Fibroblast of lung (primary cell): ENCODE measurements around the gene ZNF525. TPM values are rescaled to one million over a fixed set of nuclear protein-coding genes. Genes with fewer than 3 reads are reported as not detected.
A peak's percentile ranks its signal among the peaks of the same experiment; 100 is the strongest.
"Not testable (repeated sequence)": the region's sequence is repeated elsewhere in the genome, so short reads cannot be mapped to it uniquely, and the experiment has no call there.

Experiments used
- DNase-seq, 2 donors: peaks; one replicate each; pipeline versions ENCODE4 v3.0.0 to v3.0.0-alpha.2; 2010; ENCODE audit warnings: low read depth in 2 of 2
- H2AFZ ChIP-seq: 2 replicates; pipeline ENCODE4 v1.5.1; 2012; ENCODE audit warnings: low read length, control low read depth, inconsistent platforms
- H3K27ac ChIP-seq: 2 replicates; pipeline ENCODE4 v1.5.1; 2011; ENCODE audit warnings: low read length, control low read depth; ENCODE audit not compliant: insufficient read depth
- H3K27me3 ChIP-seq: 2 replicates; pipeline ENCODE4 v1.5.1; 2011; ENCODE audit warnings: mild to moderate bottlenecking, low read length; ENCODE audit not compliant: control insufficient read depth, insufficient read depth
- H3K36me3 ChIP-seq: 2 replicates; pipeline ENCODE4 v1.5.1; 2011; ENCODE audit warnings: low read length; ENCODE audit not compliant: control insufficient read depth, insufficient read depth
- H3K4me1 ChIP-seq: 2 replicates; pipeline ENCODE4 v1.5.1; 2011; ENCODE audit warnings: low read length; ENCODE audit not compliant: control insufficient read depth, insufficient read depth; ENCODE audit errors: extremely low read depth
- H3K4me2 ChIP-seq: 2 replicates; pipeline ENCODE4 v1.5.1; 2011; ENCODE audit warnings: low read length, control low read depth; ENCODE audit not compliant: insufficient read depth; ENCODE audit errors: extremely low read depth
- H3K4me3 ChIP-seq, 4 experiments: fragments of 200-600 bp in 1 of 4; sonication (generic) in 1 of 4; replicated peaks in 1 of 4; 2 replicates each; pipeline ENCODE4 v1.5.1; 2011 to 2016; ENCODE audit warnings: low read length in 4 of 4, low read depth in 3 of 4, mild to moderate bottlenecking in 3 of 4, control low read depth in 2 of 4, inconsistent platforms in 1 of 4, mixed read lengths in 1 of 4; ENCODE audit not compliant: insufficient read depth in 1 of 4; ENCODE audit errors: control extremely low read depth in 1 of 4
- H3K79me2 ChIP-seq: 2 replicates; pipeline ENCODE4 v1.5.1; 2012; ENCODE audit warnings: mild to moderate bottlenecking, low read length, inconsistent platforms; ENCODE audit not compliant: control insufficient read depth, insufficient read depth
- H3K9ac ChIP-seq: 2 replicates; pipeline ENCODE4 v1.5.1; 2011; ENCODE audit warnings: mild to moderate bottlenecking, low read length, control low read depth; ENCODE audit not compliant: insufficient read depth
- H3K9me3 ChIP-seq: 2 replicates; pipeline ENCODE4 v1.5.1; 2012; ENCODE audit warnings: low read depth, low read length; ENCODE audit not compliant: control insufficient read depth, insufficient read depth
- H4K20me1 ChIP-seq: 2 replicates; pipeline ENCODE4 v1.5.1; 2011; ENCODE audit warnings: low read length; ENCODE audit not compliant: control insufficient read depth, insufficient read depth; ENCODE audit errors: extremely low read depth
- EZH2 ChIP-seq: IDR thresholded peaks from 2 replicates; pipeline ENCODE4 v1.5.1; 2012; ENCODE audit warnings: low read length, control low read depth, mild to moderate bottlenecking; ENCODE audit errors: missing control alignments
- polyA plus RNA-seq, 2 donors: library from polyadenylated mRNA; depleted of rRNA in 1 of 2; stranded (reverse) in 1 of 2; unstranded in 1 of 2; fragments of >200 nt; gene quantifications; 2 replicates each; pipeline ENCODE4 v1.2.1, GENCODE V29; 2011 to 2012; ENCODE audit warnings: missing spikeins in 1 of 2
- total RNA-seq: library from RNA; depleted of rRNA; stranded (reverse); fragments of >200 nt; gene quantifications from 2 replicates; pipeline ENCODE4 v1.2.1, GENCODE V29; 2014
- TF ChIP-seq, protein P1 (sequence below), 2 donors: IDR thresholded peaks in 1 of 2; conservative IDR thresholded peaks in 1 of 2; 1 replicate in 1 of 2; 2 replicates in 1 of 2; pipeline ENCODE4 v1.5.1; 2011 to 2012; ENCODE audit warnings: low read length in 2 of 2, control low read depth in 1 of 2, inconsistent platforms in 1 of 2, low read depth in 1 of 2, mild to moderate bottlenecking in 1 of 2

The ZNF525 gene
- total and polyA plus RNA-seq, 2 donors (not counting 1 experiment from before 2014, with no cell fraction given), result 4.8 to 6.8 TPM

DNA sequence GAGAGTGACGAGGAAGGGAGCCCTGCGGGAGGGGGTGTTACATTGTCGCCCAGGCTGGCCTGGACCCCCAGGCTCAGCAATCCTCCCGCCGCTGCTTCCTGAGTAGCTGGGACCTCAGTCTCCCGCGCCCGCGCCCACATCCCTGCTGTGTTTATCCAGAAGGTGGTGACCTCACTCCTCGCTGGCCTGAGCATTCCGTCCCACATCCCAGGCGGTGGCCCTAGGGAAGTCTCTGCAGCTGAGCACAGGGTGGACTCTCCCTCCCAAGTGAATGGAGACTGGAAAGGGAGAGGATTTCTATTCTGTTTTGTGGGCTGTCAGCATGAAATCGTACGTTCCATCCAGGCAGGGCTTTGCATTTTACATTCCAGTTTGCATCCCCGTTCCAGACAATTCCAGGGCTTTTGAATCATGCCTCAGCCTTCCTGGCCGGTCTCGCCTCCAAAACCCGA lies 29.0 kb downstream of the ZNF525 start:
- Histone ChIP-seq H3K9me3 (no peaks in the 10 kb centered on the region), H3K36me3 (peaks cover 2% of the 10 kb centered on the region), H2AFZ (peak overlapping the region; percentile 85), H3K27me3 (no peaks in the 10 kb centered on the region), H3K4me3 (peak overlapping the region; percentile 14 to 81 (median 52)), H3K79me2 (no peaks in the 10 kb centered on the region), H3K4me2 (peak overlapping the region; percentile 83), H3K27ac (peak overlapping the region; percentile 59), H3K9ac (peak overlapping the region; percentile 43), H3K4me1 (no peaks in the 10 kb centered on the region), H4K20me1 (no peaks in the 10 kb centered on the region)
- TF ChIP-seq, protein P1, sequence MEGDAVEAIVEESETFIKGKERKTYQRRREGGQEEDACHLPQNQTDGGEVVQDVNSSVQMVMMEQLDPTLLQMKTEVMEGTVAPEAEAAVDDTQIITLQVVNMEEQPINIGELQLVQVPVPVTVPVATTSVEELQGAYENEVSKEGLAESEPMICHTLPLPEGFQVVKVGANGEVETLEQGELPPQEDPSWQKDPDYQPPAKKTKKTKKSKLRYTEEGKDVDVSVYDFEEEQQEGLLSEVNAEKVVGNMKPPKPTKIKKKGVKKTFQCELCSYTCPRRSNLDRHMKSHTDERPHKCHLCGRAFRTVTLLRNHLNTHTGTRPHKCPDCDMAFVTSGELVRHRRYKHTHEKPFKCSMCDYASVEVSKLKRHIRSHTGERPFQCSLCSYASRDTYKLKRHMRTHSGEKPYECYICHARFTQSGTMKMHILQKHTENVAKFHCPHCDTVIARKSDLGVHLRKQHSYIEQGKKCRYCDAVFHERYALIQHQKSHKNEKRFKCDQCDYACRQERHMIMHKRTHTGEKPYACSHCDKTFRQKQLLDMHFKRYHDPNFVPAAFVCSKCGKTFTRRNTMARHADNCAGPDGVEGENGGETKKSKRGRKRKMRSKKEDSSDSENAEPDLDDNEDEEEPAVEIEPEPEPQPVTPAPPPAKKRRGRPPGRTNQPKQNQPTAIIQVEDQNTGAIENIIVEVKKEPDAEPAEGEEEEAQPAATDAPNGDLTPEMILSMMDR (conservative IDR thresholded peaks at IDR 0.05 in 1 of 2, IDR thresholded peaks at IDR 0.05 in 1 of 2; ENCODE audit: low read depth in 1 of 2, low read length in 2 of 2), result no peak
- TF ChIP-seq EZH2, result no peak
- peak in 1 of 2 donors; percentile 69 for DNase-seq

DNA sequence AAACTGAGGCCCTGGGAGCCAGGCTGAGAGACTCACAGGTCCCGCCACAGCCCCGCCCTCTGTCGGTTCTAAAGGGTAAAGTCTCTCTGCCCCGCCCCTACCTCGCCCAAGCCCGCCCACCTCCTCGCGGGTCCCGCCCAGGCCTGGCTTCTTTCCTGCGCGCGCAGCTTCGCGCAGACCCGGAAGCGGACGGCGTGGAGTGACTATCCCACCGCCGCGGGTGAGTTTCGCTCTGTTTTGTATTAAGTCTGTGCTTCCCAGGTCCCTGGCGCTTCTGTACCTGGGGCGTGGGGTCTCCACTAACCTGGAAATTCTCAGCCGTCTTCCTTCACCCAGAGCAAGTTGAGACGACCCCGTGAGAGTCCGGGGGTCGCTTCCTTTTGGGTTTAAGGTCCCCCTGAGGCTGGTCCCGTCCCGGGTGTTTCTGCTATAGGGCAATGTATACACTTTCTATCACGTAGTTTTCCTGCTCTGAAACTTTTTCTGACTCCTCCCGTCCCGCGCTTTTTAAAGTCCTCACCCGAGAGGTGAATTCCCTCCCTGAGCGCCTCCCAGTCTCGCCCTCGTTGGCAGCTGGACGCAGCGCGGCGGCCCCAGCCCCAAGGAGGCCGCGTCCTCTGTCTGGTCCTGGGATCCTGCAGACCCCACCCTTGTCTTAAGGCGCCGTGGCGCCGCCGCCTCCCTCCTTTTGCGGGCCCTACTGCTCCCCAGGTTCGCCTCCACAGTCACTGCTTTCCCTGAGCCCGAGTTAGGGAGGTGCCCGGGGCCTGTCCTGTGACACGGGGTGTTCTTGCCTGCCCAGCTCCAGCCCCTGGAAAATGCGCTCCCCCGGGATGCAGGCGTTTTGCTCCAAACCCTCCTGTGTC lies 29.7 kb downstream of the ZNF525 start, which contains the start of gene ZNF765:
TSS of gene ZNF765 (plus strand) at position 176 of the 866 bp plus-strand sequence. CDS start 2,867 bp downstream, outside the sequence.
- Histone ChIP-seq H3K4me2 (peak within 1 kb of the TSS; percentile 93), H3K27me3 (no peaks in the 10 kb centered on the region), H3K9me3 (no peaks in the 10 kb centered on the region), H3K79me2 (no peaks in the 10 kb centered on the region), H3K36me3 (peaks cover 3% of the 10 kb centered on the region), H3K4me3 (peak within 1 kb of the TSS; percentile 81 to 94 (median 86)), H3K9ac (peak within 1 kb of the TSS; percentile 69), H2AFZ (peak within 1 kb of the TSS; percentile 85), H4K20me1 (no peaks in the 10 kb centered on the region), H3K27ac (peak within 1 kb of the TSS; percentile 81), H3K4me1 (no peaks in the 10 kb centered on the region)
- DNase-seq, result peak; percentile 90 to 91
- TF ChIP-seq, protein P1 (conservative IDR thresholded peaks at IDR 0.05 in 1 of 2, IDR thresholded peaks at IDR 0.05 in 1 of 2; ENCODE audit: low read depth in 1 of 2, low read length in 2 of 2), result peak; percentile 25 to 43
- TF ChIP-seq EZH2, result no peak

DNA sequence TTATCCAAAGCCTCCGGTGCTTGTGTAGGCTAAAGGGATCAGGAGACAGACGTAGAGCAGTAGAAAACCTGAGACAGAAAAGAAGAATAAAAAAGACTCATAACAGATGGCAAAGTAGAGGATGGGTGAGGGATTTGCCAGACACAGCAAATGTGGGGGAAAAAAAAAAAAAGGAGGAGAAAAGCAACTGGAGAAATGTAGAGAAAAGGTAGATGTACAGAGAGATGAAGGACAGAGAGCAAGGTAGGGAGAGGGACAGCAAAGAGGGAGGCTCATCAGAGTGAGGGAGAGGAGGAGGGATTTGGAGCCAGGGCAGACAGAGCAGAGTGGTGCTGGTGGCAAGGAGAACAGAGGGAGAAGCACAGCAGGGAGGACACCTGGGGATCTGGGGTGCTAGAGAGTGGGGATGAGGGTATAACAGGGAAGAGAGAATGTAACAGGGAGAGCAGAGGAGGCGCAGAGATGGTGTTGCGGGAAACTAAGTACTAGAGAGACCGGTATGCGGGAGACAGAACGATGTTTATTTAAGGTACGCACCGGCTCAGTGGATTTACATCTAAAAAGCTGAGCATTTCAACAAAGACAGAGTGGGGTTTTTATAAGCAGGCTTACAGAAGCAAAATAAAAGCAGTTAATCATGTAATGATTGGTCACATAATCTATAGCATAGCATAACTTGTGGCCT lies 30.5 kb downstream of the ZNF525 start:
- Histone ChIP-seq H3K9ac (peak overlapping the region; percentile 69), H3K27ac (peak overlapping the region; percentile 81), H3K4me3 (peak overlapping the region; percentile 81 to 94 (median 86)), H3K4me2 (peak overlapping the region; percentile 93), H2AFZ (peak overlapping the region; percentile 83)
- not testable (repeated sequence) for H3K36me3 ChIP-seq, H3K79me2 ChIP-seq, H4K20me1 ChIP-seq, H3K27me3 ChIP-seq, H3K4me1 ChIP-seq, DNase-seq, H3K9me3 ChIP-seq
